HEK293 (cell line): ENCODE data around the gene AOC2.

ENCODE experiments used
- BCL11A ChIP-seq: fragments of 450-650 bp; formaldehyde crosslinking; IDR thresholded peaks from 2 replicates; pipeline ENCODE4 v1.5.1; 2016; ENCODE audit warnings: low read depth, missing biosample characterization, missing genetic modification characterization
- CTCF ChIP-seq: fragments of 450-650 bp; formaldehyde crosslinking; IDR thresholded peaks from 2 replicates; pipeline ENCODE4 v1.5.1; 2016; ENCODE audit warnings: missing biosample characterization, missing genetic modification characterization
- GLI4 ChIP-seq: fragments of 450-650 bp; formaldehyde crosslinking; IDR thresholded peaks from 2 replicates; pipeline ENCODE4 v1.5.1; 2016; ENCODE audit warnings: missing biosample characterization, missing genetic modification characterization
- KLF10 ChIP-seq: fragments of 450-650 bp; IDR thresholded peaks from 2 replicates; pipeline ENCODE4 v1.5.1; 2018; ENCODE audit warnings: missing biosample characterization, mild to moderate bottlenecking, missing genetic modification characterization
- ZBTB49 ChIP-seq: fragments of 450-650 bp; formaldehyde crosslinking; IDR thresholded peaks from 2 replicates; pipeline ENCODE4 v1.5.1; 2016; ENCODE audit warnings: missing biosample characterization, missing genetic modification characterization, low read depth
- ZNF10 ChIP-seq: fragments of 450-650 bp; formaldehyde crosslinking; IDR thresholded peaks from 2 replicates; pipeline ENCODE4 v1.5.1; 2017; ENCODE audit warnings: missing biosample characterization, missing genetic modification characterization
- ZNF639 ChIP-seq: fragments of 450-650 bp; formaldehyde crosslinking; IDR thresholded peaks from 2 replicates; pipeline ENCODE4 v1.5.1; 2016; ENCODE audit warnings: missing biosample characterization, missing genetic modification characterization
- ZNF677 ChIP-seq: fragments of 450-650 bp; IDR thresholded peaks from 2 replicates; pipeline ENCODE4 v1.5.0; 2018; ENCODE audit warnings: missing biosample characterization, mild to moderate bottlenecking, missing genetic modification characterization, moderate library complexity
- ZNF791 ChIP-seq: fragments of 450-650 bp; formaldehyde crosslinking; IDR thresholded peaks from 2 replicates; pipeline ENCODE4 v1.5.1; 2016; ENCODE audit warnings: missing biosample characterization, missing genetic modification characterization
- TF ChIP-seq, protein P1 (sequence below): fragments of 450-650 bp; formaldehyde crosslinking; IDR thresholded peaks from 2 replicates; pipeline ENCODE4 v1.5.1; 2016; ENCODE audit warnings: missing biosample characterization, missing genetic modification characterization

DNA sequence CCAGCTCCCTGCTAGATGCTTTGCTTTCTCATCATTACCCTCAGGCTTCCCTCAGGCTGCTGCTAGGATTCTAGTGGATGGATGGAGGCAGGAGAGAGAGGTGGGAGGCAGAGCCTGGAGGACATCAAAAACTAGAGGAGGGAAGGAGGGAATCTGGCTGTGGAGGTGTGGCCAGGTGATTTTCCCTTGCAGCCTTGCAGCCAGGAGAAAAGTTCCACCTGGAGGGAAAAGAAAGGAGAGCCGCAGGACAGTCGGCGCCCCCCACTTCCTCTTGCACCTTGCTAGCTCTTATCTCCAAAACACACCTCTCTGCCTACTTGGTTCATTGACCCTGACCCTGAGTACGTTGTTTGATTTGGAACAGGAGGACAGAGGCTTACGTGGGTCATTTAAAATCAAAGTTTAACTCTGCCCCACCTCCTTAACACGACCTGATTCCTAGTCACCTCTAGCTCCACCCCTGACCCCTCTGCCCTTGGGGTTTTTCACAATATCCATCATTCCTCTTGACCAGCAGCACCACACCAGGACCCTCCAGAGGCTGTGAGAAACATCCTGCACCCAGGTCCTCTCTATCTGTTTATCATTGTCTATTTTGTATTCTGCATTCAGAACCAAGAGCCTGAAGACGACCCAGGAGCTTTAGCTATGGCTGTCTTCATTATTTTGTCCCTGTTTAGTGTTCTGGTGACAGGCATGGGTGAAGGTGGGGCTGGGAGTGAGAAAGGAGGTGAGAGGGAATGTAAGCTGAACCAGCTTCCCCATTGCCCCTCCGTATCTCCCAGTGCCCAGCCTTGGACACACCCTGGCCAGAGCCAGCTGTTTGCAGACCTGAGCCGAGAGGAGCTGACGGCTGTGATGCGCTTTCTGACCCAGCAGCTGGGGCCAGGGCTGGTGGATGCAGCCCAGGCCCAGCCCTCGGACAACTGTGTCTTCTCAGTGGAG is 22.5 kb downstream of the AOC2 start:
- TF ChIP-seq GLI4 (tag by site-specific recombination) (no peak), BCL11A (no peak), CTCF (tag by site-specific recombination) (no peak), ZNF639 (no peak), ZNF791 (tag by site-specific recombination) (no peak), ZNF10 (no peak), KLF10 (tag by site-specific recombination) (no peak), ZBTB49 (tag by site-specific recombination) (no peak), ZNF677 (tag by site-specific recombination) (no peak)
- TF ChIP-seq, protein P1, sequence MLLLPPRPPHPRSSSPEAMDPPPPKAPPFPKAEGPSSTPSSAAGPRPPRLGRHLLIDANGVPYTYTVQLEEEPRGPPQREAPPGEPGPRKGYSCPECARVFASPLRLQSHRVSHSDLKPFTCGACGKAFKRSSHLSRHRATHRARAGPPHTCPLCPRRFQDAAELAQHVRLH (tag by site-specific recombination): no peak
